IMR-90 (cell line): ENCODE data around the gene SLC23A3. TPM values are rescaled to one million over a fixed set of nuclear protein-coding genes. Genes with fewer than 3 reads are reported as not detected.

ENCODE experiments used
- ATAC-seq: fragments of 200-7000 bp; cut with Tn5 transposase; 2 replicates; pipeline ENCODE4 v1.9.1; 2020; ENCODE audit warnings: low read depth, mild to moderate bottlenecking, moderate library complexity
- BruUV-seq: library from RNA; stranded (reverse); fragments of 400-500 nt; replicated peaks from 2 replicates; lab custom pipeline; 2021; lab: Mats Ljungman, UMichigan
- CTCF ChIA-PET: fragments of 300-600 bp; formaldehyde crosslinking; extraction: SDS; loops from one replicate; lab custom pipeline; 2021; ENCODE audit warnings: antibody characterized with exemption; lab: Yijun Ruan, JAX
- POLR2A ChIA-PET: fragments of 300-600 bp; sonication (Branson Sonifier 250); formaldehyde crosslinking; loops from one replicate; lab custom pipeline; 2022; ENCODE audit warnings: antibody characterized with exemption; ENCODE audit not compliant: unreplicated experiment; lab: Charles Lee
- DNase-seq: peaks from one replicate; pipeline ENCODE4 v3.0.0; 2013
- H2AFZ ChIP-seq: replicated peaks from 2 replicates; pipeline ENCODE3; 2013; ENCODE audit warnings: low read length, mild to moderate bottlenecking; ENCODE audit not compliant: poor library complexity
- H2AK5ac ChIP-seq: 2 replicates; pipeline ENCODE4 v1.6.1; 2013; ENCODE audit warnings: low read depth, low read length, inconsistent platforms
- H2AK9ac ChIP-seq: replicated peaks from 2 replicates; pipeline ENCODE3; 2013; ENCODE audit warnings: mild to moderate bottlenecking, low read depth, low read length, moderate library complexity; ENCODE audit not compliant: poor library complexity
- H2BK120ac ChIP-seq: 2 replicates; pipeline ENCODE4 v1.6.1; 2013; ENCODE audit warnings: low read depth, low read length, inconsistent platforms
- H2BK15ac ChIP-seq: 3 replicates; pipeline ENCODE4 v1.6.1; 2013; ENCODE audit warnings: low read depth, low read length, inconsistent platforms
- H2BK20ac ChIP-seq: 2 replicates; pipeline ENCODE4 v1.6.1; 2013; ENCODE audit warnings: low read depth, mild to moderate bottlenecking, inconsistent platforms, low read length, moderate library complexity
- H2BK5ac ChIP-seq: 2 replicates; pipeline ENCODE4 v1.6.1; 2013; ENCODE audit warnings: mild to moderate bottlenecking, low read depth, low read length, inconsistent platforms; ENCODE audit not compliant: poor library complexity, severe bottlenecking
- H3K14ac ChIP-seq: replicated peaks from 2 replicates; pipeline ENCODE4 v1.6.1; 2013; ENCODE audit warnings: low read depth, low read length, inconsistent platforms
- H3K18ac ChIP-seq: 2 replicates; pipeline ENCODE4 v1.6.1; 2013; ENCODE audit warnings: low read depth, low read length, control low read depth
- H3K23ac ChIP-seq: 2 replicates; pipeline ENCODE4 v1.6.1; 2013; ENCODE audit warnings: low read depth, low read length, inconsistent platforms
- H3K27ac ChIP-seq: 2 replicates; pipeline ENCODE4 v1.5.1; 2013; ENCODE audit warnings: mild to moderate bottlenecking, control low read depth, low read length; ENCODE audit not compliant: insufficient read depth
- H3K27me3 ChIP-seq: 2 replicates; pipeline ENCODE4 v1.6.1; 2013; ENCODE audit warnings: low read length; ENCODE audit not compliant: control insufficient read depth, insufficient read depth
- H3K36me3 ChIP-seq: 2 replicates; pipeline ENCODE4 v1.6.1; 2013; ENCODE audit warnings: low read length, mixed read lengths; ENCODE audit not compliant: control insufficient read depth, insufficient read depth
- H3K4ac ChIP-seq: 2 replicates; pipeline ENCODE4 v1.6.1; 2013; ENCODE audit warnings: low read depth, low read length, inconsistent platforms
- H3K4me1 ChIP-seq: 2 replicates; pipeline ENCODE4 v1.6.1; 2013; ENCODE audit warnings: low read length, mixed read lengths; ENCODE audit not compliant: control insufficient read depth, insufficient read depth
- H3K4me2 ChIP-seq: 2 replicates; pipeline ENCODE4 v1.6.1; 2013; ENCODE audit warnings: low read depth, mild to moderate bottlenecking, control low read depth, low read length, moderate library complexity
- H3K4me3 ChIP-seq: 2 replicates; pipeline ENCODE4 v1.5.1; 2013; ENCODE audit warnings: low read depth, mild to moderate bottlenecking, control low read depth, low read length, moderate library complexity; ENCODE audit not compliant: insufficient read depth
- H3K56ac ChIP-seq: 2 replicates; pipeline ENCODE4 v1.6.1; 2013; ENCODE audit warnings: low read length, inconsistent platforms; ENCODE audit not compliant: insufficient read depth; ENCODE audit errors: extremely low read depth
- H3K79me1 ChIP-seq, 2 experiments: 2 replicates each; pipeline ENCODE4 v1.6.1; 2013; ENCODE audit warnings: low read length in 2 of 2, inconsistent platforms in 1 of 2, low read depth in 1 of 2
- H3K9ac ChIP-seq: 2 replicates; pipeline ENCODE4 v1.6.1; 2013; ENCODE audit warnings: low read depth, low read length, control low read depth
- H3K9me1 ChIP-seq: 2 replicates; pipeline ENCODE4 v1.6.1; 2013; ENCODE audit warnings: low read length, inconsistent platforms; ENCODE audit not compliant: insufficient read depth
- H3K9me3 ChIP-seq: 2 replicates; pipeline ENCODE4 v1.6.1; 2013; ENCODE audit warnings: low read length; ENCODE audit not compliant: control insufficient read depth, insufficient read depth
- H4K20me1 ChIP-seq: 2 replicates; pipeline ENCODE4 v1.6.1; 2013; ENCODE audit warnings: low read length, inconsistent platforms; ENCODE audit not compliant: insufficient read depth
- H4K5ac ChIP-seq: 2 replicates; pipeline ENCODE4 v1.6.1; 2013; ENCODE audit warnings: mild to moderate bottlenecking, low read depth, low read length, control low read depth
- H4K8ac ChIP-seq, 2 experiments: 2 replicates each; pipeline ENCODE4 v1.6.1; 2013; ENCODE audit warnings: low read depth in 2 of 2, low read length in 2 of 2, control low read depth in 1 of 2, inconsistent platforms in 1 of 2
- H4K91ac ChIP-seq: 2 replicates; pipeline ENCODE4 v1.6.1; 2013; ENCODE audit warnings: low read depth, low read length, inconsistent platforms; ENCODE audit not compliant: insufficient read depth
- BHLHE40 ChIP-seq: fragments of 150-350 bp; IDR thresholded peaks from 2 replicates; pipeline ENCODE4 v1.6.1; 2016; ENCODE audit warnings: mild to moderate bottlenecking, low read depth, low read length
- CEBPB ChIP-seq: IDR thresholded peaks from 2 replicates; pipeline ENCODE4 v1.6.1; 2012; ENCODE audit warnings: low read depth, low read length, improper control_type of control experiment
- CHD1 ChIP-seq: IDR thresholded peaks from 2 replicates; pipeline ENCODE4 v1.6.1; 2012; ENCODE audit warnings: low read depth, low read length, improper control_type of control experiment
- CTCF ChIP-seq: conservative IDR thresholded peaks from 2 replicates; pipeline ENCODE4 v1.5.1; 2012; ENCODE audit warnings: mild to moderate bottlenecking, low read depth, low read length, improper control_type of control experiment
- ELK1 ChIP-seq: fragments of 150-350 bp; IDR thresholded peaks from 2 replicates; pipeline ENCODE4 v1.6.1; 2016; ENCODE audit warnings: low read depth, mild to moderate bottlenecking, low read length, moderate library complexity, borderline replicate concordance
- FOS ChIP-seq: fragments of 150-350 bp; IDR thresholded peaks from 2 replicates; pipeline ENCODE4 v1.6.1; 2016; ENCODE audit warnings: low read depth, low read length
- MAFK ChIP-seq: IDR thresholded peaks from 2 replicates; pipeline ENCODE4 v1.6.1; 2012; ENCODE audit warnings: low read depth, low read length, improper control_type of control experiment
- MAZ ChIP-seq: IDR thresholded peaks from 2 replicates; pipeline ENCODE4 v1.6.1; 2012; ENCODE audit warnings: low read depth, mild to moderate bottlenecking, low read length, improper control_type of control experiment, moderate library complexity, borderline replicate concordance
- MXI1 ChIP-seq: IDR thresholded peaks from 2 replicates; pipeline ENCODE4 v1.6.1; 2012; ENCODE audit warnings: low read depth, mild to moderate bottlenecking, low read length, moderate library complexity, borderline replicate concordance
- NFE2L2 ChIP-seq: fragments of 150-350 bp; IDR thresholded peaks from 2 replicates; pipeline ENCODE4 v1.6.1; 2016; ENCODE audit warnings: low read depth, mild to moderate bottlenecking, low read length
- RAD21 ChIP-seq: IDR thresholded peaks from 2 replicates; pipeline ENCODE4 v1.6.1; 2012; ENCODE audit warnings: low read length, improper control_type of control experiment
- RCOR1 ChIP-seq: IDR thresholded peaks from 2 replicates; pipeline ENCODE4 v1.6.1; 2012; ENCODE audit warnings: mild to moderate bottlenecking, low read length, improper control_type of control experiment; ENCODE audit not compliant: insufficient replicate concordance
- RFX5 ChIP-seq: IDR thresholded peaks from 2 replicates; pipeline ENCODE4 v1.8.0; 2012; ENCODE audit warnings: low read depth, mild to moderate bottlenecking, low read length, moderate library complexity
- SMC3 ChIP-seq: fragments of 150-350 bp; IDR thresholded peaks from 2 replicates; pipeline ENCODE4 v1.6.1; 2016; ENCODE audit warnings: low read depth, mild to moderate bottlenecking, antibody characterized with exemption, low read length, moderate library complexity
- USF2 ChIP-seq: fragments of 150-350 bp; IDR thresholded peaks from 2 replicates; pipeline ENCODE4 v1.6.1; 2017; ENCODE audit warnings: mild to moderate bottlenecking, antibody characterized with exemption, low read length, low read depth
- WGBS, 2 experiments: methylation state at CpG; one replicate each; pipeline versions ENCODE4 v1.1.5 to v1.1.7; 2013; ENCODE audit warnings: missing lambda C conversion rate in 2 of 2; ENCODE audit not compliant: insufficient read length in 1 of 2; ENCODE audit errors: extremely low coverage in 2 of 2; 5-methylcytosine and 5-hydroxymethylcytosine counted together
- dilution Hi-C: fragments of 300-500 bp; cut with HindIII; formaldehyde crosslinking; loops from one replicate; pipeline ENCODE4 v1.14.3; 2018; ENCODE audit warnings: low sequenced_read_pairs; ENCODE audit not compliant: unreplicated experiment
- in situ Hi-C: fragments of 300-500 bp; cut with MboI; formaldehyde crosslinking; loops from 3 replicates; pipeline ENCODE4 v1.14.3; 2019; ENCODE audit warnings: low sequenced_read_pairs, inconsistent platforms, mixed read lengths
- intact Hi-C: fragments of 100-400 bp; cut with micrococcal nuclease; formaldehyde crosslinking; loops from 2 replicates; pipeline ENCODE4 v1.10.0; 2022
- polyA plus RNA-seq, 3 experiments: library from polyadenylated mRNA; depleted of rRNA; stranded (reverse); fragments of >200 nt; gene quantifications; 2 replicates each; pipeline ENCODE4 v1.2.3, GENCODE V29; 2012; ENCODE audit warnings: low replicate concordance in 1 of 3
- total RNA-seq: library from RNA; depleted of rRNA; stranded (reverse); fragments of >200 nt; gene quantifications from 2 replicates; pipeline ENCODE4 v1.2.3, GENCODE V29; 2012

Gene SLC23A3
- total and polyA plus RNA-seq, 2 of the 4 experiments (the other 2 are of a cell fraction): 0.18 to 0.65 TPM

GRCh38 chr2:219215871-219216534 lies 46.2 kb upstream of the SLC23A3 start:
- no peak overlapping the region for H3K23ac ChIP-seq
- peaks cover 48% of the 10 kb centered on the region for H3K36me3 ChIP-seq
- H2BK5ac ChIP-seq: no peak overlapping the region
- POLR2A ChIA-PET: interaction anchor here (0.6 kb wide), 1 partner anchor 453 kb away, joined by 3 read pairs; no protein-coding TSS in a partner anchor
- no peak overlapping the region for H3K14ac ChIP-seq
- H2AFZ ChIP-seq: no peak overlapping the region
- H2AK5ac ChIP-seq: peak overlapping the region; percentile 64; the same call in 1 of the 2 replicates
- no peak overlapping the region; the same call in 1 of the 2 replicates for H2BK20ac ChIP-seq
- dilution Hi-C loops (no loop called here), in situ Hi-C loops (no loop called here), intact Hi-C loops (no loop called here)
- no peak overlapping the region for H4K5ac ChIP-seq
- peaks cover 6% of the 10 kb centered on the region for H3K9me1 ChIP-seq
- no peak overlapping the region for H2AK9ac ChIP-seq
- no peak for ATAC-seq
- H3K27ac ChIP-seq: no peak overlapping the region
- H4K8ac ChIP-seq: no peak overlapping the region
- H4K20me1 ChIP-seq: peaks cover 11% of the 10 kb centered on the region
- H3K18ac ChIP-seq: no peak overlapping the region
- WGBS, 2 experiments: 92% methylated on average over 11 of the region's 27 CpGs; no CpG with 5 or more reads in 1 of the 2 experiments
- H3K4me3 ChIP-seq: no peak overlapping the region
- BruUV-seq: no TSS peak
- H2BK15ac ChIP-seq: no peak overlapping the region
- H3K9ac ChIP-seq: no peak overlapping the region
- H3K4me1 ChIP-seq: peaks cover 5% of the 10 kb centered on the region; the same call in 1 of the 2 replicates
- H3K4ac ChIP-seq: no peak overlapping the region
- no peak for DNase-seq
- H2BK120ac ChIP-seq: no peak overlapping the region
- peaks cover 8 to 28% of the 10 kb centered on the region in 2 experiments; a peak in 3 of 4 replicates for H3K79me1 ChIP-seq
- H3K27me3 ChIP-seq: no peaks in the 10 kb centered on the region
- H3K4me2 ChIP-seq: no peak overlapping the region
- H3K56ac ChIP-seq: no peak overlapping the region
- CTCF ChIA-PET: interaction anchor here (0.5 kb wide), 1 partner anchor 37 kb away, joined by 3 read pairs; the partner anchor contains the start of gene TUBA4B
- H3K9me3 ChIP-seq: no peaks in the 10 kb centered on the region
- no peak overlapping the region for H4K91ac ChIP-seq
- TF ChIP-seq USF2 (no peak), FOS (no peak), SMC3 (no peak), MXI1 (no peak), RAD21 (no peak), RCOR1 (no peak), MAZ (no peak), CEBPB (no peak), CTCF (no peak), MAFK (no peak), NFE2L2 (no peak), RFX5 (no peak), BHLHE40 (no peak), CHD1 (no peak), ELK1 (no peak)
